MM.1S (cell line): Measurements from ENCODE around the gene PGLYRP1.

Experiments used
- DNase-seq: peaks from one replicate; pipeline ENCODE4 v3.0.0-alpha.2; 2015
- H2AFZ ChIP-seq: fragments of 300-600 bp; sonication (generic); 2 replicates; pipeline ENCODE4 v1.6.0; 2016; ENCODE audit warnings: antibody characterized with exemption, low read length
- H3F3A ChIP-seq: fragments of 300-600 bp; sonication (generic); 2 replicates; pipeline ENCODE4 v1.6.1; 2016; ENCODE audit warnings: mild to moderate bottlenecking, antibody characterized with exemption, low read length, moderate library complexity, mixed read lengths; ENCODE audit not compliant: insufficient read depth
- H3K27ac ChIP-seq: fragments of 300-600 bp; sonication (generic); 2 replicates; pipeline ENCODE4 v1.5.1; 2016; ENCODE audit warnings: mild to moderate bottlenecking, low read length
- H3K27me3 ChIP-seq: fragments of 300-600 bp; sonication (generic); replicated peaks from 2 replicates; pipeline ENCODE4 v1.6.0; 2016; ENCODE audit warnings: low read length; ENCODE audit not compliant: insufficient read depth
- H3K36me3 ChIP-seq: fragments of 300-600 bp; sonication (generic); replicated peaks from 2 replicates; pipeline ENCODE4 v1.6.1; 2016; ENCODE audit warnings: mild to moderate bottlenecking, low read length, mixed read lengths; ENCODE audit not compliant: insufficient read depth
- H3K4me1 ChIP-seq: fragments of 300-600 bp; sonication (generic); 2 replicates; pipeline ENCODE4 v1.6.1; 2016; ENCODE audit warnings: low read length, mixed read lengths
- H3K4me2 ChIP-seq: fragments of 300-600 bp; sonication (generic); 2 replicates; pipeline ENCODE4 v1.6.0; 2016; ENCODE audit warnings: low read depth, low read length
- H3K4me3 ChIP-seq: fragments of 300-600 bp; sonication (generic); 2 replicates; pipeline ENCODE4 v1.5.1; 2016; ENCODE audit warnings: low read length, mixed read lengths
- H3K79me2 ChIP-seq: fragments of 300-600 bp; sonication (generic); 2 replicates; pipeline ENCODE4 v1.6.1; 2016; ENCODE audit warnings: mixed run types, low read length, mixed read lengths
- H3K9ac ChIP-seq: fragments of 300-600 bp; sonication (generic); 2 replicates; pipeline ENCODE4 v1.6.1; 2016; ENCODE audit warnings: low read length, mixed read lengths
- H3K9me2 ChIP-seq: fragments of 300-600 bp; sonication (generic); replicated peaks from 2 replicates; pipeline ENCODE4 v1.6.1; 2016; ENCODE audit warnings: mild to moderate bottlenecking, low read length, mixed read lengths; ENCODE audit not compliant: insufficient read depth
- H3K9me3 ChIP-seq: fragments of 300-600 bp; sonication (generic); replicated peaks from 2 replicates; pipeline ENCODE4 v1.6.1; 2016; ENCODE audit warnings: mild to moderate bottlenecking, low read length, mixed read lengths; ENCODE audit not compliant: insufficient read depth
- H4K20me1 ChIP-seq: fragments of 300-600 bp; sonication (generic); 2 replicates; pipeline ENCODE4 v1.6.1; 2016; ENCODE audit warnings: mild to moderate bottlenecking, low read length, moderate library complexity, mixed read lengths; ENCODE audit not compliant: insufficient read depth
- EZH2 ChIP-seq: fragments of 300-600 bp; sonication (generic); optimal IDR thresholded peaks from 2 replicates; pipeline ENCODE3; 2017; ENCODE audit warnings: low read depth, mild to moderate bottlenecking, antibody characterized with exemption, low read length, mixed read lengths
- EZH2phosphoT487 ChIP-seq: fragments of 300-600 bp; sonication (generic); IDR thresholded peaks from 2 replicates; pipeline ENCODE4 v1.6.1; 2018; ENCODE audit warnings: antibody characterized with exemption, low read length
- TF ChIP-seq, protein P1 (sequence below): fragments of 300-600 bp; sonication (generic); IDR thresholded peaks from 2 replicates; pipeline ENCODE4 v1.5.1; 2016; ENCODE audit warnings: antibody characterized with exemption, low read length, mixed read lengths

PGLYRP1 gene

DNA sequence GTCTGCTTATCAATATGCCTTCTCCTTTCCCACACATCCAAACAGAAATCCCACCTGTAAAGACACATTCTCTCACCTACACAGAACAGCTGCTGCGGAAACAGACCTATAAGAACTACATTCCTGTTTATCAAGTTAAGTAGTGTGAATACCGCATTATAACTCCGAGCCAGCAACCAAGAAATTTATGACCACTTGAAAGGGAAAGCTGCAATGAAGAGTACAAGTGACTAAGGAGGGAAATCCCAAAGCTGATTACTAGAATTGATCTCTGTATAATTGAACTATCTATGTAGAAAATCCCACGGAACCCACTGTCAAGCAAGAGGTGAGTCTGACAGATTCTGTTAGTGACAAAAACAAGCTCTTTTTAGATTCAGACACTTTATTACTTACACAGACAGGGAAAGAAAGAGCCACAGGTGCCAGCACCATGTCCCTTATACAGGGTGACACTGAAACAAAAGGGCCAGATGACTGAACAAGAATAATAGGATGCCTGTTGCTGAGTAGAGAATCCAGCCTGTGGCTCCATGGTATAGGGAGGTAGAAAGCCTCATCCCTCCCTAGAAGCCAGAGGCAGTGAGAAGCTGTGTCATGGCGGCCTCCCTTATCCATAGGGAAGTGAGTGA is 19.5 kb upstream of the PGLYRP1 start:
- Histone ChIP-seq H3K9me3 (no peaks in the 10 kb centered on the region), H3K79me2 (no peaks in the 10 kb centered on the region), H3K27me3 (peaks cover 4% of the 10 kb centered on the region; the same call in 1 of the 2 replicates), H3K4me2 (no peak overlapping the region), H4K20me1 (no peaks in the 10 kb centered on the region), H3K36me3 (no peaks in the 10 kb centered on the region), H3K27ac (no peak overlapping the region), H3K9ac (no peak overlapping the region), H3K9me2 (no peaks in the 10 kb centered on the region), H3F3A (no peaks in the 10 kb centered on the region), H3K4me3 (no peak overlapping the region), H3K4me1 (no peaks in the 10 kb centered on the region), H2AFZ (no peak overlapping the region)
- no peak for TF ChIP-seq EZH2phosphoT487
- TF ChIP-seq, protein P1, sequence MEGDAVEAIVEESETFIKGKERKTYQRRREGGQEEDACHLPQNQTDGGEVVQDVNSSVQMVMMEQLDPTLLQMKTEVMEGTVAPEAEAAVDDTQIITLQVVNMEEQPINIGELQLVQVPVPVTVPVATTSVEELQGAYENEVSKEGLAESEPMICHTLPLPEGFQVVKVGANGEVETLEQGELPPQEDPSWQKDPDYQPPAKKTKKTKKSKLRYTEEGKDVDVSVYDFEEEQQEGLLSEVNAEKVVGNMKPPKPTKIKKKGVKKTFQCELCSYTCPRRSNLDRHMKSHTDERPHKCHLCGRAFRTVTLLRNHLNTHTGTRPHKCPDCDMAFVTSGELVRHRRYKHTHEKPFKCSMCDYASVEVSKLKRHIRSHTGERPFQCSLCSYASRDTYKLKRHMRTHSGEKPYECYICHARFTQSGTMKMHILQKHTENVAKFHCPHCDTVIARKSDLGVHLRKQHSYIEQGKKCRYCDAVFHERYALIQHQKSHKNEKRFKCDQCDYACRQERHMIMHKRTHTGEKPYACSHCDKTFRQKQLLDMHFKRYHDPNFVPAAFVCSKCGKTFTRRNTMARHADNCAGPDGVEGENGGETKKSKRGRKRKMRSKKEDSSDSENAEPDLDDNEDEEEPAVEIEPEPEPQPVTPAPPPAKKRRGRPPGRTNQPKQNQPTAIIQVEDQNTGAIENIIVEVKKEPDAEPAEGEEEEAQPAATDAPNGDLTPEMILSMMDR: no peak
- no peak for DNase-seq

DNA sequence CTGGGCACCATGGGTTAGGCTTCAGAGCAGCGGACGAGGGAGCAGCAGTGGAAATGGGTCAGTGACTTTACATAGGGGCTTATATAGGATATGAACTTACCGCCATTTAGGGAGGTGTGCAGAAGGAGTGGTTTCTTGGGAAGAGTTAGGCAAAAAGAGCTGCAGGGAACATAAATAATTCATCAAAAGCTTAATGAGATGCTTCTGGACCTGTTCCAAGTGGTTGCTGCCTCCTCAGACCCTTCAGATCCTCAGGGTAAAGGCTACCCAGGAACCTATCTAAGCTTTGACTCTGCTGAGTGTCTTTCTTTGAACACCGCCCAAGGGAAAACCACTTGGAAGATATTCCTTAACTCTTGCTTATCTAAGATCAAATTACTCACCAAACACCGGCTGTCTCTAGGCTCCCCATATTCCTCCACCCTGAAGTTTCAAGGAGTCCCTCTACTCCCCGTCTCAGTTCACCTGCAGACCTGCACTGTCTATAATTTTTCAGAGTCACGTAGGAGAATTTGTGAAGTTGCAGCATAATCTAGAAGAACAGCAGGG is 18.2 kb upstream of the PGLYRP1 start, which contains the start of gene IGFL4:
Gene IGFL4, minus strand, starts transcription at position 51 of the 549 bp plus-strand sequence. Its CDS starts 40 bp downstream, at position 11.
- H3K9ac ChIP-seq: no peak within 1 kb of the TSS
- no peak within 1 kb of the TSS for H2AFZ ChIP-seq
- DNase-seq: no peak
- no peaks in the 10 kb centered on the region for H4K20me1 ChIP-seq
- H3K27ac ChIP-seq: no peak within 1 kb of the TSS
- H3K4me1 ChIP-seq: no peaks in the 10 kb centered on the region
- no peaks in the 10 kb centered on the region for H3K27me3 ChIP-seq
- H3K9me2 ChIP-seq: no peaks in the 10 kb centered on the region
- H3K4me2 ChIP-seq: no peak within 1 kb of the TSS
- TF ChIP-seq EZH2phosphoT487: no peak
- TF ChIP-seq, protein P1: no peak
- H3K4me3 ChIP-seq: no peak within 1 kb of the TSS
- no peaks in the 10 kb centered on the region for H3K79me2 ChIP-seq
- H3K9me3 ChIP-seq: no peaks in the 10 kb centered on the region
- H3F3A ChIP-seq: no peaks in the 10 kb centered on the region
- no peaks in the 10 kb centered on the region for H3K36me3 ChIP-seq

DNA sequence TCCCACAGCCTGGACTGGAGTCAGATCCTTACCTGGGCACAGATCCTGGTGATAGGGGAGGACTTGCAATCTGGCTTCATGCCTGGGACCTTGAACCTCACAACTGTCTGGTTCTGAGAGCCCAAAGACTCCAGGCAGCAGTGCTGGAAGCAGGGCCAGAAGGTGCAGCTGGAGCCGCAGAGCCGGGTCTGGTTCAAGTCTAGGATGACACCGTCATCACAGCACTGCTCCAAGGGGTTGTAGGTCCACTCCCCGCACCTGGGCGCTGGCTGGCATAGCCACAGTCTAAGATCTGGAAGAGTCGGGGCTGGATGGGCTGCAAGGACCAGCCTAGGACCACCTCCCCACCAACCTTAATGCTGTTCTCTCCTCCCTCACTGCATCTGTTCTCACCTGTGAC is 17.3 kb upstream of the PGLYRP1 start:
- no peak overlapping the region for H3K27ac ChIP-seq
- no peaks in the 10 kb centered on the region for H3K36me3 ChIP-seq

More for the DNA sequence above, 17.3 kb upstream of the PGLYRP1 start:
- no peak overlapping the region for H3K4me3 ChIP-seq
- DNase-seq: no peak
- no peaks in the 10 kb centered on the region for H3K9me2 ChIP-seq
- TF ChIP-seq EZH2 (no peak), EZH2phosphoT487 (no peak)
- TF ChIP-seq, protein P1: no peak
- H3K4me2 ChIP-seq: no peak overlapping the region
- H3K4me1 ChIP-seq: no peaks in the 10 kb centered on the region
- H3F3A ChIP-seq: no peaks in the 10 kb centered on the region
- H3K9ac ChIP-seq: no peak overlapping the region
- H4K20me1 ChIP-seq: no peaks in the 10 kb centered on the region
- no peaks in the 10 kb centered on the region for H3K79me2 ChIP-seq
- no peaks in the 10 kb centered on the region for H3K27me3 ChIP-seq
- H2AFZ ChIP-seq: no peak overlapping the region
- no peaks in the 10 kb centered on the region for H3K9me3 ChIP-seq
